HG03175 (cell line): Measurements from ENCODE around the gene ST6GAL1.
"Not testable (repeated sequence)": the region's sequence is repeated elsewhere in the genome, so short reads cannot be mapped to it uniquely, and the experiment has no call there.

ENCODE experiments used
- ATAC-seq: cut with Tn5 transposase; IDR thresholded peaks from one replicate; pipeline ENCODE4 v1.9.1; 2021; ENCODE audit warnings: mild to moderate bottlenecking, moderate library complexity; ENCODE audit not compliant: unreplicated experiment

The ST6GAL1 gene

DNA sequence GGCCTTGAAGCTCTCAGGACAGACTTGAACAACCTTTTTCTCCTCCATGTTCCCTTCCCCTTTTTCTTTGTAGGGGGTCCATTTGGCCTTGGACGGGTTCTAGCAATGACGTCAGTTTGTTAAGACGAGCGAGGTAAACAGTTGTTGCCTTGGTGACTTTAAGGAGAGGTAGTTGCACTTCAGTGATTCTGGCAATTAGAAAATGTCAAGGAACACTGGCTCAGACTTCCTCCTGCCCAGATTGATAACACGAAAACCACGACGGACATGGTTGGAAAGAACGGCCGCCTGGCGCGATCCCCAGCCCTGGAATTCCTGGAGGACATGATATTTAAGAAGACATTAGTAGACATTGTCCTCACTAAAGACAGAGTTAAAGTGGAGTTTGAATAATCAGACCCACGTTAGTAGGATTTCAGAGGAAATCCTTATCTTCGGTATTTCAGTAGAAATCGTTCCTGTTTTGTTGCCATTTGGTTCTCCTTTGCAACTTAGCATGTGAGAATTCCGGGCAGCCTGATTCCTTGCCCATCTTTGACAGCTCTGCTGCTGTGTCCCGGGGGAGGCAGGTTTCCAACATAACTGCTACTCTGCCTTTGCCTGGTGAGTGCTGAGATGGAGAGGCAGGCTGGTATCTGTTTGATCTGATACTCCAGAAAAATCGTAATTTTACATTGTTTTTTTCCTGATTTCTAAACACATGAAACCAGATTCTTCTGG, 87.3 kb downstream of the ST6GAL1 start:
- ATAC-seq = no peak

DNA sequence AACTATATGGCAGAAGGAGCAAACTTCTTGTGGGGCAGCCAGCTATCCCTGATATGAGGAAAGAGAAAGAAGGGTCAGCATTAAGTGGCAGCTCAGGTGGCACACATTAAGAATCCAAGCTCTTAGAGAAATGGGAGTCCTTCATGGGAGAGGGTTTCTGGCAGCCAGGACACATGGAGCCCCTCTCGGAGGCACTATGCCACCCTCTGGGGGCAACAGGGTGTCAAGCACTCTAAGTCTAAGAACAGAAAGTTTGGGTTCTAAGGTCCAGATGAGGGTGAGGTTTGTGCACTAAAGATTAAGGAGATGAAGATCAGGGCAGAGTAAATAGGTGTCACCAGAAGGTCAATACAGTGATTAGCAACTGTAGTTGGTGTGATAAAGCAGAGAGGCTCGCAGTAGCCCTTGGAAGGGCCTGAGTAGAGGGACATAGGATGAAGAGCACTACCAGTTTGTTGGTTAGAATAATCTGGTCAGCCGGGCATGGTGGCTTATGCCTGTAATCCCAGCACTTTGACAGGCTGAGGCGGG, 89.3 kb downstream of the ST6GAL1 start:
- no peak for ATAC-seq

DNA sequence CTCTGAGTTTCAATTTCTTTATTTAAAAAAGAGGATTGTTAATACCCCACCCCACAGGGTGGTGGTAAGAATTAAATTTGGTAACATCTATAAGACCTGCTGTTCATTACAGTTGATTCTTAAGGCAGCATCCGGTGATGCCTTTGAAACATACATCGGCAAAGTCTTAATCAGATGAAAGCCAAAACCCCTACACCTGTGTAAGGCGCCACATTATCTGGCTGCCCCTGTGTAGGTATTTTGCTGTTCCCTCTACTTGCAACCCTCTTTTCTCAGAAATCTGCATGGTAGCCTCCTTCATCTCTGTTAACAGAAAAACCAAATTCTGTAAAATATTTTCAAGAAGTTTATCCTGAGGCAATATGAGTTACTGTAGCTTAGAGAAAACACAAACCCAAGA, 90.0 kb downstream of the ST6GAL1 start:
- ATAC-seq = no peak

DNA sequence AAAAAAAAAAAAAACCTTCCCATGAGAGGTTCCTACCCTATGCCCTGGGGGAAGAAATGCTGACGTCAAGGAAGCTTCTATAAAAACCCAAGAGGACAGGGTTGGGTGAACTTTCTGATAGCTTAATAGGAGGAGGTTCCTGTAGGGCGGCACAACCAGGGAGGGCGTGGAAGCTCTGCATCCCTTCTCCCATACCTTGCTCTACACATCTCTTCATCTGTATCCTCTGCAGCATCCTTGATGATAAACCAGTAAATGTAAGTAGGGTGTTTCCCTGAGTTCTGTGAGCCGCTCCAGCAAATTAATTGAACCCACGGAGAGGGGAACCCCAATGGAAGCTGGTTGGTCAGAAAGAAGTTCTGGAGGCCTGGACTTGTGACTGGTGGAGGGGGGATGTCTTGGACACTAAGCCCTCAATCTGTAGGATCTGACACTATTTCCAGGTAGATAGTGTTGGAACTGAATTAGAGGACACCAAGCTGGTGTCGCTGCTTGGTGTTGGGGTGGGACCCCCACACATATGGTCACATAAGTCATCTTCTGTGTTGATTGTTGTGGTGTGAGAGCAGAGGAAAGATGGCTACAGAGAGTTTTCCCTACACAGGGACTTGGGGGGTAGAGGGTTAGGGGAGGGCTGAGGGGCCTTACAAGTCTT, 91.5 kb downstream of the ST6GAL1 start:
- peak; percentile 44 for ATAC-seq

DNA sequence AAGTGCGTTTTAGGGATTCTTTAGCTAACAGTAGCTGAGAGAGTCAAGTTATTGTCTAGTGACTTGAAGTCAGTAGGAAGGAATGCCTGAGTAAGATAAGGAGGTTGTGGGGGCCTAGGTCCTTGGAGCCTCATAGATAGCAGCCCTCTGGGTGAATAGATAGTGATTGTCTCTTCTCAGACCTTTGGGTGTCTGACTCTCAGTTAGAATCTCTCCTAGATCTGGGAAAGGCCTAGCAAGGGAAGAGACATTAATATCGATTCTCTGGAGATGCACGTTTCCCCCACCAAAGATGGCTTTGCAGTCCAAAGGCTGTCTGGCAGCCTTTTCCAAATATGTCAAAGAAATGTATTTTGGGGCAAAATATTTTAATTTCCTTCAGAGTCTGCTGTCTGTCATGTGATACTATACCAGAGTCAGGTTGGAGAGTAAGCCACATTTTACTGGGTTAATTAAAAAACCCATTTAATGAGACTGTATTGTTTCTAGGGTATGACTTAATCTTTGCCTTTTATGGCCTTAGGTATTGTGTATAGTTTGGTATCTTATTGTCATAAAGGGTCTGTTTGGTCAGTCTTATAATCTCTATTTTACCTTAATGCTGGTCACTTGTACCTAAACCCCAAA, 92.2 kb downstream of the ST6GAL1 start:
- ATAC-seq = no peak

DNA sequence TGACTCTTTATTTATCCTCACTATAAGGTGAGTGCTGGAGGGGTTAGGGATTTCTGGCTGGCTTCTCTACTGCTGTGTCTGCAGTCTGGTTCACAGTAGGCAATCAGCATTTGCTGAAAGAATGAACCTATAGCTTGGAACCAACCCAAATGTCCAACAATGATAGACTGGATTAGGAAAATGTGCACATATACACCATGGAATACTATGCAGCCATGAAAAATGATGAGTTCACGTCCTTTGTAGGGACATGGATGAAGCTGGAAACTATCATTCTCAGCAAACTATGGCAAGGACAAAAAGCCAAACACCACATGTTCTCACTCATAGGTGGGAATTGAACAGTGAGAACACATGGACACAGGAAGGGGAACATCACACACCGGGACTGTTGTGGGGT, 93.0 kb downstream of the ST6GAL1 start:
- not testable (repeated sequence) for ATAC-seq

DNA sequence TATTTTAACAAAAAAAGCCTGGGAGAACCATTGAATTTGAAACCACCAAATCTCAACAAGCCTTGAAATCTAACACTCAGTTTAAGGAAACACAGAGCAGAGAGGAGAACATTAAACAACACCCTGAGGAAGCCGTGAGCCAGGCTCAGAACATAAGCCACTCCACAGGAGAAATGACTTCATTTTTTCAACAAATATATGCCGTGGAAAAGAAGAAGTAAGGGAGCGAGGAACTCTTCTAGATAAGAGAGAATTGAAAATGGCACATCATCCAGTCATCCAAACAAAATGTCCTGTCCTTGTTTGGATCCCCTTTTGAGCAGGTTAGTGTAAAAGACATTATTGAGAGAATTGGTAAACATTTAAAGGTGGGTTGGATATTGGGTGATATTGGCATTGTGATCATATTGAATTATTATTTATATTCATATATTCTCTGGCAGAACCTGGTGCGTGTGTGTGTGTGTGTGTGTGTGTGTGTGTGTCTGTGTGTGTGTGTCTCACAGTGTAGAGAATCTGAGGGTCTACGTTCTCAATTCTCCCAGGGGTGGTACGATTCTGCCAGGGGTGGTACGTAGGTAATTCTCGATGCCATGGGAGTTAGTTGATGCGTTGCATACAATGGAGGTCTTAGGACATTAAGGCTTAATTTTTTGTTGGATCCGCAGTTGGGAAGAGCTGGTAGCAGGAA, 94.4 kb downstream of the ST6GAL1 start:
- ATAC-seq = no peak

DNA sequence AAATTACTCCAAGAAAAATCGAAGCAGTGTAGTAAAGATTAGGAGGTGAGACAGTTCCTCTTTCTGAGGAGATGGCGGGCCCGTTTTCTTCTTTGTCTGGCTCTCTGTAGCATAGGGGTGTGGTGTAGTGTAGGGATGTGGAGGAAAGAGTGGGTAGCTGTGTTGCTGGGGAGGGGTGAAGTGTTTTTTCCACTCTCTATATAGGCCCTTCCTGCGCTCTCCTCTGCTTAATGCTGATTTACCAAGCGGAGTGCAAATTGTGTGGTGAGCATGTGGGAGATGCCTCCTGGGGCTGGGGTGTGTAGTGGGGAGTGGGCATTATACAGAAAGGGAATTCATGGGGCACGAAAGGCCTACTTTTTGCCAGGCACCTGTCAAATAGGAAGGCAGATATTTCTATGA, 94.9 kb downstream of the ST6GAL1 start:
- ATAC-seq = no peak

DNA sequence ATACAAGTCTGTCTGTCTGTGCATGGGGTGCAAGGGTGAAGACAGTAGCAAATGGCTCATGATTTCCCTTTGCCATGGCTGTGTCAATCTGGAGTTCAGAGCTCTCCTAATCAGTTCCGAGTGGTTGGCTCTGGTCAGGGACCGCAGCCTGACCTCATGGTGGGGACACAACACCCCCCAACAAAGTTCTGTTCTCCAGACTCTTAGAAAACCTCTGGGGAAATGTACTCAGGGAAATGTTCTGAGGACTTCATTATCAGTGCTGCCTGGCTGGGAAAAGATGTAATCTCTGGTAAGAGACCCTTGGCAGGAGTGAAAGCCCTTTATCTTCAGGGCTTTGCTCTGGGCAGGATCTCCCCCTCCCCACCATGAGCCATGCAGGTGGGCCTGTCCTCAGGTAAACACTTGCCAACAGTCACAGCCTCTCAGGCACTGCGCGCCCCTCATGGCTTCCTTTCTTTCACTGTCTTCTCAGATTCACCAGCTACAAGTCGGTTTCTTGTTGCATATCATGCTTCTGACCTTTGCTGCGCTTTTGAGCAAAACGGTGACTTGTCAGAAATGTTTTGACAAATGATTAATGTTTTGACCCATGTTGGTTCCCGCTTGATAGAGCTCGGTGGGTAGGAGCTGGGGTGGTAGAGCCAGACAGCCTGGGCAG, 95.5 kb downstream of the ST6GAL1 start:
- ATAC-seq = peak; percentile 38

DNA sequence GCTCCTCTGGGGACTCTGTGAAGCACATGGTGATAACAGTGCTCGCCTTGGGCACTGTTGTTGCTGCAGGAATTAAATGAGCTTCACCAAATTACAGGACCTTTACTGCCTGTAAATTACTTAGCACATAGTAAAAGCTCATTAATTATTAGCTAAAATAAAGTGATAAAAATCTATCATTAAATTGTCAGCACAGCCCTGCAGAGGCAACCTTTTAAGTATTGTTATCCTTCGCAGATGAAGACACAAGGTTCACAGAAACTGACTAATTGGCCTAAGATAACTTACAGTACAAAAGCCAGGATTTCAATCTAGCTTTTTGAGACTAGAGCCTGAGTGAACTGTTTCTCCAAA, 96.0 kb downstream of the ST6GAL1 start:
- no peak for ATAC-seq

DNA sequence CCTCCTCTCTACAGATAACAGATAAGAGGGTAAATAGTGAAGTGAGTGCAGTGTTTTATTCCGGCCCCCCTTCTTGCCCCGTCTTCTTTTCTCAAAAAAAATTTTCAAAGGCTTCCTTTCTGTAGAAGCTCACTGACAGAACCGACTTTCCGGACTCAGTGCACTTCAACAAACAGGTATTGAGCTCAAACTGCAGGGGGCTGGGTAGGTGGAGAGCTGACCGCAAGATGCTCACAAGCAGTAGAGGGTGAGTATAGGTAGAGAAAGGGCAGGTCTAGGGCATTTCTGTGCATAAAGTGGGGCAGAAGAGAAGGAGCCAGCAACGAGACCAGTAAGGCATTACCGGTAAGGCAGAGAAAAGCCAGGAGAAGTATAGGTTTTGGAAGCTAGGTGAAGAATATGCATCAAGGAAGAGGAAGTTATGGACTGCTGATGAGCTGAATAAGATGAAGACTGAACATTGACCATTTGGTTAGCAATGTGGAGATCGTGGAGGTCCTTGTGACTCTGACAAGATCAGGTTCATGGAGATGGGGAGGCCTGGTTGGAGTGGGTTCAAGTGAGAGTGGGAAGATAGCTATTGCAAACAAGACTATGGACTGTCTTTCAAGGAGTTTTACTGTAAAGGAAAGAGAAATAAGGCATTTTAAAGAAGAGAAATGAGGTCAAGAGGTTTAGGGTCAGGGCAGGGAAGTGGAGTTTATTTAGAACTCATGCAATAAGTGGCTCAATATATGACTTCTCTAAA, 97.4 kb downstream of the ST6GAL1 start:
- ATAC-seq = peak; percentile 26

DNA sequence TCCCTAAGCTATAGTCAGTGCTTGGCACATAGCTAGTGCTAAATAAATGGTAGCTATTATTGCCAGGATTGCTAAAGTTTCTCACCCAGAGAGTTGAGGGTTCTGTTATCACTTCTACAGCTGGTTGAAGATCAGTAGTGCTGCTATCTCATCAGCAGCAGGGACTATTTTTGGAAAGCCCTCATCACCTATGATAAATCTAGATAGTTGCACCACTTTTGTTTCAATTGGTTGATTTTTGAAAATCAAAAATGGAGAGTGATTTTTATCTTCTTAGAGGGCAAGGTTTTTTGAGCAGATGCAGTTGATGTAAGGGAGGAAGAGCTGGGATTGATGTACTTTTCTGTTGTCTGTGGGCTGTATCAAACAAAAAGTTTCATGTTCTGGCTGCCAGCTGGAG, 101.6 kb downstream of the ST6GAL1 start:
- no peak for ATAC-seq

DNA sequence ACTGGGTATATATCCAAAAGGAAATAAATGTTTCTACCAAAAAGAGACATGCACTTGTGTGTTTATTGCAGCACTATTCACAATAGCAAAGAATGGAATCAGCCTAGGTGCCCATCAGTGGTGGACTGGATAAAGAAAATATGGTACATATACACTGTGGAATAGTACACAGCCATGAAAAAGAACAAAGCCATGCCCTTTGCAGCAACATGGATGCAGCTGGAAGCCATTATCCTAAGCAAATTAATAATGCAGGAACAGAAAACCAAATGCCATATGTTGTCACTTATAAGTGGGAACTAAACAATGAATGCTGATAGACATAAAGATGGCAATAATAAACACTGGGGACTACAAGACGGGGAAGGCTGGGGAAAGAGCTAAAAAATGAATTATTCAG, 106.1 kb downstream of the ST6GAL1 start:
- ATAC-seq = no peak

DNA sequence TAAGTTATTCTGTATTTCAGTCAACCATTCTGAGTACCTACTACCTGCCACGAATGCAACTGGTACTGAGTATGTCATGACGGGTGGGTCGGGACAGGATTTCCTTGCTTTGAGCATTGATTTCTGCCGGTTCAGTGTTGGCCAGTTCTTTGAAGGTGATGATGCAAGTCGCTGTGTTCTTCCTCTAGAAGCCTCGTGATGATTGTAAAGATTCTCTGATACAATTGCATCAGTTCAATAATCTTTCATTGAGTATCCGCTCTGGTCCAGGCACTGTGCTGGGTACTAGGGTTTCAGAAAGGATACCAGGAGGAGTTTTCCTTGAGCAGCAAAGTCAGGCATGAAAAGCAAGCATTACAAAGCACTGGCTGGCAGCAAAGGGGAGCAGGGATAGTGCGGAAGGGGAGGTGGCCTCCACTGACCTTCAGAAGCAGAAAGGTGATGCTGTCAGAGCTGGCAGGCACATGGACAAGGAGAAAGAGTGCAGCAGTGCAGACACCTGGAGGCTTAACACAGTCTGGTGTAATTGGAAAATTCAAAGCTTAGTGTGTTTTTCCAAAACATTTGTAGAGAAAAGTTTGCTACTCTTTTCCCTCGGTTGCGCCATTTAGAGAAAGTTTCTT, 108.9 kb downstream of the ST6GAL1 start:
- ATAC-seq = no peak

DNA sequence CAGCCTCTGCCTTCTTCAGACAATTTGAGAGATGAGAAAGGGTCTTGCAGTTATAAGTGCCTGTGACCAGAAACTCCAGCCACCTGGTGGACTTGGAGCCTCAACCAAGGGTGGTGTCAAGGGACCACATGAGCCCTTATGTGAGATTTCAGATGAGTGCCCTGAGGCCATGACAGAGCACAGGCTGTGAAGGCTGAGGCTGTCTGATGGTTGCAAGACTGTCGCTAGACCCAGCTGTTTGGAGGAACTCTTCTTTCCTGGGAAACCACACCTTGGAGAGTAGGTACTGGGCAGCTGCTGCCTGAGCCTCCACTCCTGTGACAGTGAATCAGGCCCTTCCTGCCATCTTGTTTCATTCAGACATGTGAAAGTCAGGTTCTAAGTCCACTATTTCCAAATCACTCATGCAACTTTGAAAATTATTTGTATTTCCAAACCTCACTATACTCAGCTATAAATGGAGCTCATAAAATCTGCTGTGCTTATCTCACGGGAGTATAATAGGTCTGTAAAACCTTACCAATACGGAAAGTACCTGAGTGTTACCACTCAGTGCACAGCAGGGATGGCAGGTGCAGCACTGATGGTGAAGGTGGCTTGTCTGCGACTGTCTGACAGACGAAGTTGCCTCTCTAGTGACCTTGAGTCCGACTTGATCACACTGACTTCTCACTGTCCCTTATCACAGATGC, 109.5 kb downstream of the ST6GAL1 start:
- ATAC-seq = no peak

DNA sequence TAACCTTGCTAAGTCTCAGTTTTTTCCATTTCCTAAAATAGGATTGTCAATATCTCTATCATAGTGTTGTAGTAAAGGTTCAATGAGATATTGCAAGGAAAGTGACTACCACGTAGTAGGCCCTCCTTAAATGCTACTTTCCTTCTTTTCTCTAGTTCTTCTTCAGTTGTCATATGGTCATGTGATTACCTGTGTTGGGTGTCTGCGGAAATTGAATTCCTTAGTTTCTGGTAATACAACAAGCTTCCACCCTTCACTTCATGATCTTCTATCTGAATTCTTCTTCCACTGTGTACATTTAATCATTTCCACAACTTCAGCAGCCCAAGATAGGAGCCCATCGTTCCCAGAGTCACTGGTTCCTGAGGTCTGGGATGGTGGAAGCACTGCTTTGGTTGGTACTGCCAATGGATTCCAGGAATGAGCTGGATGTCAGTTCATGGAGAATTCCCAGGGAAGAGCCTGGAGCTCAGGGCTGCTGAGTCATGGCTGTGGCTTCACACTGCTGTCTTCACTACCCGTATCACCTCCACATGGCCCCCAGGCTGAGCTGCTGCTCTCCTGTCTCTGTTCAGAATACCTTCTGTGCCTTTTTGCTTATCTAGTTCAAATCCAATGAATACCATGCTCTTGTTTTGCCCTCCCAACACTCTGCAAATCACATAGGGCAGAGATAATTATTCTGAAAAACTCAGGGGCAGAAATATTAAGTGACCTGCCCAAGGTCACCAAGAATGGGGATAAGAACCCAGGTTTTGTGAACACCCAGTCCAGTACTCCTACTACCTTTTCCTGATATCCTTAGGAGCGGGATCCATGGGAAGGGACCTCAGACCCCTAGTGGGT, 110.4 kb downstream of the ST6GAL1 start:
- ATAC-seq = no peak

DNA sequence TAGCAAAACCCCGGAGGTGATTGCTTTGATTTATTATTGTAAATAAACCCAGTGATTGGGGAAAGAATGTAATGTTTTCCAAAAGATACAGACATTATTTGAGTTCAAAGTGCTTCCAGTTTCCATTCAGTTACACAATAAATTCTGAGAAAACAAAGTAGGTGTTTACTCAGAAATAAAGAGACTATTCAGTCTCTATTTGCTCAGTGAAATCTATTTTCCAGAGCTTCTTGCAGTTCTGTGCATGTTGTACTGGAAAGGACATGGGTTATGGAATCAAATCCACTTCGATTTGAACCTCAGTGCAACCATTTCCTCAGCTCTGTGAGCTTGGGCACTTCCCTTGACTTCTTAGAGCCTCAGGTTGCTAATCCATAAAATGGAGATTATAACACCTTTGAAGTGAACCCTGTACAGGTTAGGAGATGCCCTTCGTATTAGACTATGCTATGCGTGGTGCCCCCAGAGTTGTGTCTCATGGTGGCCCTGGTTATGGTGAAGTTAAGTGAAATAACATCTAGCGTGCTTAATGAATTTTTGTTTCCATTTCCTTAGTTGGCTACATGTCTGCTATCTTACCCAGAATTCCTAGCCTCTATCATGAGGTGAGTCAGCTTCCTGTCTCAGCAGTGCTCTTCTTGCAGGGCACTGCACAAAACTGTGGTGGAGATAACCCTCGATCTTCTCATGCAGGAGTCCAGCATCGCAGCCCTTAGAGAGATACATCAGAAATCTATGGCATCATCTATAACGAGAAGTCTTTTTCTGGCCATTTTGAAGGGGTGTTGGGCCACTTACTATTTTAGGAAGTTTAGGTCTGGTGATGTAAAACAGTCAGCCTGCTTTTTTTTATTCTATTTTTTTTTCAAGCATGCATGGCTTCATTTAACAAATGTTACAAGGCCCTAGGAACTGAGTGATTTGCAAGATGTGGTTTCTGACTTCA, 111.3 kb downstream of the ST6GAL1 start:
- peak; percentile 51 for ATAC-seq
